Brain pericyte (primary cell): ENCODE measurements around the gene TRIM37.

Source experiments
- DNase-seq: peaks from one replicate; pipeline ENCODE4 v3.0.0-alpha.2; 2012; ENCODE audit warnings: low read depth, low spot score

The TRIM37 gene

DNA sequence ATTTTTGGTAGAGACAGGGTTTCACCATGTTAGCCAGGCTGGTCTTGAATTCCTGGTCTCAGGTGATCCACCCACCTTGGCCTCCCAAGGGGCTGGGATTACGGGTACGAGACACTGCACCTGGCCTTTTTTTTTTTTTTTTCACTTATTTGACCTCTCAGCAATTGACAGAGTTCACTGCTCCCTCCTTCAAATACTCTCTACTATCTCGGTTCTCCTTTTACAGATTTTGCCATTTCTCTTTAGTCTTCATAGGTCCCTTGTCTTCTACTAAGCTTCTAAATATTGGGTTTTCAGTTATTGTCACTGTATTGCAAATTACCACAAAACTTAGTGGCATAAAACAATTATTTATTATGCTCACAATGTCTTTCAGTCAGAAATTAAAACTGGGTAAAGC is 159.3 kb downstream of the TRIM37 start:
- DNase-seq = no peak

DNA sequence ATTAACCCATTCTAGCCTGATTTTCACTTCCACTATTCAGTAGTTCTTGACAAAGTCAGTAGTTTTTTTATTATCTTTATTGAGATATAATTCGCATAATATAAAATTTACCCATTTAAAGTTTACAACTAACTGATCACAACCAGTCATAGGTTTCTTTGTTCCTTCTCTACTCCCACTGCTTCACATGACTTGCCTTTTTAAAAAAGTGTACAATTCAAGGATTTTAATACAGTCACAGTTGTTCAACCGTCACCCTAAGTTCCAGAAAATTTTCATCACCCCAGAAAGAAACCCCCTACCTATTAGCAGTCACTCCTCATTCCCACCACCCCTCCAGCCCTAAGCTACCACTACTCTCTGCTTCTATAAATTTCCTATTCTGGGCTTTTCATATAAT is 162.5 kb downstream of the TRIM37 start:
- no peak for DNase-seq

DNA sequence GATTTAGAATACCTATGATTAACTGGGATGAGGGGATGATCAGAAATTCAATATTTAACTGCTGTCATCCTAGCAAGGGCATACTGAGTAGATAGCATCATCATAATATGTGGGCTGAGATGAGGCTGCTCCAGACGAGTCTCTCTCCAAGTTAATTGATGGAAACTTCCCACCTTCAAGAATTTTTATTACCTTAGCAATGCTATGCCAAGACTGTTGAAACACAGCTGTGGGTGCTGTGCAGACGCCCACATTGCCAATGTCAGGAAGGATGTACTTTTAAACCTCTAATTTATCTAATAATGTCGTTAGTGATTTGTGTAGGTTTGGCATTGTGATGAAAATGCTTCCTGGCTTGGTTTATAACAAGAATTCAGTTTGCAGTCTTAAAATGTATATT is 170.4 kb downstream of the TRIM37 start:
- no peak for DNase-seq

DNA sequence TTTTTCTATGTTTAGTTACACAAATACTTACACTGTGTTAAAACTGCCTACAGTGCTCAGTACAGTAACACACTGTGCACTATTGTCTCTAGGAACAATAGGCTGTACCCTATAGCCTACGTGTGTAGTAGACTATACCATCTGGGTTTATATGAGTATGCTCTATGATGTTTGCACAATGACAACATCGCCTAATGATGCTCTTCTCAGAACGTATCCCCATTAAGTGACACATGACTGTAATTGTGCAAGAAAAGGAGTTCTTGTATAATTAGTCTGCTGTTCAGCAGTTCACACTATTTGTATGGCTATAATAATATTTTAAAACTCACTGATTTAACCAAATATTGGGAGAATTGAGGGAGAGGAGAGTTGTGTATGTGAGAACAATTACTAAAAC is 173.7 kb downstream of the TRIM37 start:
- DNase-seq = no peak
